ENCODE measurements around the gene EPHA5.
"Not testable (repeated sequence)": the region's sequence is repeated elsewhere in the genome, so short reads cannot be mapped to it uniquely, and the experiment has no call there.

Gene EPHA5

DNA sequence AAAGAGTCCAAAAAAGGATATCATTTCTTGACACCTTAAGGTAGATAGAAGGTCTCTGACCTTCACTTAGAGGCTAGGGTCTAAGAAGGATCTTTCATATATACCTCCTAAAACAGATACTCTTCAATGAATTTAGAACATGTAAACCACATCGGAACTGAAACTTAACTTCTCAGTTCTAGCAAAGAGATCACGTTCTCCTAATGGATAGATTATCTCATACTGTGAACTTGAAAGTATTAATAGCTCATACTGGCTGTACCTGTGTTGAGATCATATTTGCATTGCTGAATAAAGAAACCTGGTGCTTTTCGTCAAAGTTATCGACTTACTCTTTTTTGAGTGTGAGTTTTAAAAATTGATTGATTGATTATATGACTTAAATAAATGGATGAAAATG, 353.8 kb downstream of the EPHA5 start:
- Histone ChIP-seq H3K9me3 (ENCODE audit: control insufficient read depth, insufficient read depth, low read depth, low read length) (no peaks in the 10 kb centered on the region), H3K27ac (ENCODE audit: low read depth, low read length) (no peak overlapping the region), H3K4me1 (ENCODE audit: control insufficient read depth, insufficient read depth, low read length) (no peaks in the 10 kb centered on the region), H3K9ac (ENCODE audit: low read length) (no peak overlapping the region), H3K4me3 (ENCODE audit: low read depth, low read length) (no peak overlapping the region), H3K36me3 (ENCODE audit: control insufficient read depth, insufficient read depth, low read length) (no peaks in the 10 kb centered on the region), H3K27me3 (ENCODE audit: control insufficient read depth, insufficient read depth, low read length) (no peaks in the 10 kb centered on the region)

GRCh38 chr4:65311120-65311519, 359.2 kb downstream of the EPHA5 start:
- Histone ChIP-seq H3K27me3 (ENCODE audit: control insufficient read depth, insufficient read depth, low read length) (no peaks in the 10 kb centered on the region), H3K9ac (ENCODE audit: low read length) (no peak overlapping the region), H3K4me3 (ENCODE audit: low read depth, low read length) (no peak overlapping the region), H3K36me3 (ENCODE audit: control insufficient read depth, insufficient read depth, low read length) (no peaks in the 10 kb centered on the region), H3K27ac (ENCODE audit: low read depth, low read length) (no peak overlapping the region), H3K9me3 (ENCODE audit: control insufficient read depth, insufficient read depth, low read depth, low read length) (no peaks in the 10 kb centered on the region), H3K4me1 (ENCODE audit: control insufficient read depth, insufficient read depth, low read length) (no peaks in the 10 kb centered on the region)

DNA sequence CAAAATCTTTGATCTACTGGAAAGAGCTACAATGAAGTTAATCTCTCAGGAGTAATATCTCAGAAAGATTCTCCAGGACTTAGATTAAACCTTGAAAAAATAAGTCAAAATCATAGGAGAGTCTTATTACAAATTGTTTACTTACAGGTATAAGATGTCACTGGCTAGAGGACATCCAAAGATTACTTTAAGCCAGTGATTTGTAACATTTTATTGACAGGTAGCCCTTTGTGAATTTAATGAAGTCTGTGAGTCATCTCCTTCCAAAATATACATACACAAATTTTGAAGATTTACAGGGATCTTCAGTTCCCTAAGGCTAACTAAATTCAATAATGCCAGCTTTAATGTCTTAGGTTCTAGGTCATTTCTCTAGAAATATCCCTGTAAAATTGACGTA, 359.7 kb downstream of the EPHA5 start:
- H3K4me1 ChIP-seq (ENCODE audit: control insufficient read depth, insufficient read depth, low read length): no peaks in the 10 kb centered on the region
- H3K9me3 ChIP-seq (ENCODE audit: control insufficient read depth, insufficient read depth, low read depth, low read length): no peaks in the 10 kb centered on the region
- H3K36me3 ChIP-seq (ENCODE audit: control insufficient read depth, insufficient read depth, low read length): no peaks in the 10 kb centered on the region
- no peaks in the 10 kb centered on the region for H3K27me3 ChIP-seq (ENCODE audit: control insufficient read depth, insufficient read depth, low read length)
- no peak overlapping the region for H3K27ac ChIP-seq (ENCODE audit: low read depth, low read length)
- no peak overlapping the region for H3K4me3 ChIP-seq (ENCODE audit: low read depth, low read length)
- H3K9ac ChIP-seq (ENCODE audit: low read length): no peak overlapping the region

GRCh38 chr4:65308626-65309025, 361.7 kb downstream of the EPHA5 start:
- not testable (repeated sequence) for H3K36me3 ChIP-seq (ENCODE audit: control insufficient read depth, insufficient read depth, low read length); H3K27me3 ChIP-seq (ENCODE audit: control insufficient read depth, insufficient read depth, low read length)

GRCh38 chr4:65302145-65302544, 368.1 kb downstream of the EPHA5 start:
- Histone ChIP-seq H3K9ac (ENCODE audit: low read length) (peak overlapping the region; percentile 48), H3K4me3 (ENCODE audit: low read depth, low read length) (no peak overlapping the region), H3K27ac (ENCODE audit: low read depth, low read length) (no peak overlapping the region), H3K9me3 (ENCODE audit: control insufficient read depth, insufficient read depth, low read depth, low read length) (no peaks in the 10 kb centered on the region), H3K27me3 (ENCODE audit: control insufficient read depth, insufficient read depth, low read length) (no peaks in the 10 kb centered on the region), H3K36me3 (ENCODE audit: control insufficient read depth, insufficient read depth, low read length) (no peaks in the 10 kb centered on the region), H3K4me1 (ENCODE audit: control insufficient read depth, insufficient read depth, low read length) (no peaks in the 10 kb centered on the region)

More at GRCh38 chr4:65308626-65309025, 361.7 kb downstream of the EPHA5 start:
- H3K27ac ChIP-seq (ENCODE audit: low read depth, low read length); H3K4me1 ChIP-seq (ENCODE audit: control insufficient read depth, insufficient read depth, low read length); H3K4me3 ChIP-seq (ENCODE audit: low read depth, low read length); H3K9ac ChIP-seq (ENCODE audit: low read length); H3K9me3 ChIP-seq (ENCODE audit: control insufficient read depth, insufficient read depth, low read depth, low read length): not testable (repeated sequence)

DNA sequence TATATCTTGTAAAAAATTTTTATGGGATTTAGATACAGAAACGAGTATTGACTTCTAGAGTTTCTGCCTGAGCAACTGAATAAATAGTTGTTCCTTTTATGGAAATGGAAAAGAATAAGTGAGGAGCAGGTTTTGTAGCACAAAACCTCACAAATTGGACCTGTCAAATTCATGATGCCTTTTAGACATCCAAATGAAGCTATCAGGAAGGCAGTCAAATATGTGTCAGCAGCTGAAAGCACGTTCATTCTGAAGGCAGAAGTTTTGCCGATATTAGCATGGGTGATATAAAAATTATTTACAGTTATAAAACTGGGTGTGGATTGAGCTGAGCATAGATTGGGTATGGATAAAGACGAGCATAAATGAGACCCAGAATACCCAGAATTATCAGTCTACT, 374.0 kb downstream of the EPHA5 start:
- Histone ChIP-seq H3K27ac (ENCODE audit: low read depth, low read length) (no peak overlapping the region), H3K36me3 (ENCODE audit: control insufficient read depth, insufficient read depth, low read length) (no peaks in the 10 kb centered on the region), H3K4me1 (ENCODE audit: control insufficient read depth, insufficient read depth, low read length) (no peaks in the 10 kb centered on the region), H3K9me3 (ENCODE audit: control insufficient read depth, insufficient read depth, low read depth, low read length) (no peaks in the 10 kb centered on the region), H3K27me3 (ENCODE audit: control insufficient read depth, insufficient read depth, low read length) (no peaks in the 10 kb centered on the region), H3K9ac (ENCODE audit: low read length) (no peak overlapping the region), H3K4me3 (ENCODE audit: low read depth, low read length) (no peak overlapping the region)

- no peaks in the 10 kb centered on the region for H3K4me1 ChIP-seq (ENCODE audit: control insufficient read depth, insufficient read depth, low read length)
- H3K9ac ChIP-seq (ENCODE audit: low read length): no peak overlapping the region
- no peak overlapping the region for H3K27ac ChIP-seq (ENCODE audit: low read depth, low read length)
- H3K9me3 ChIP-seq (ENCODE audit: control insufficient read depth, insufficient read depth, low read depth, low read length): peaks cover 3% of the 10 kb centered on the region; the same call in 1 of the 2 replicates
- no peaks in the 10 kb centered on the region for H3K36me3 ChIP-seq (ENCODE audit: control insufficient read depth, insufficient read depth, low read length)
- no peaks in the 10 kb centered on the region for H3K27me3 ChIP-seq (ENCODE audit: control insufficient read depth, insufficient read depth, low read length)
- H3K4me3 ChIP-seq (ENCODE audit: low read depth, low read length): no peak overlapping the region
These were observed 383.2 kb downstream of the EPHA5 start for GRCh38 chr4:65287071-65287470.

All from HUES6 (cell line).